C4-2B (cell line): ENCODE data around the gene EIF3F.

Experiments
- ZFX ChIP-seq: fragments of 450-650 bp; IDR thresholded peaks from 2 replicates; pipeline ENCODE4 v1.6.1; 2017
- TF ChIP-seq, protein P1 (sequence below): fragments of 450-650 bp; conservative IDR thresholded peaks from 2 replicates; pipeline ENCODE4 v1.5.1; 2017; ENCODE audit warnings: mild to moderate bottlenecking

DNA sequence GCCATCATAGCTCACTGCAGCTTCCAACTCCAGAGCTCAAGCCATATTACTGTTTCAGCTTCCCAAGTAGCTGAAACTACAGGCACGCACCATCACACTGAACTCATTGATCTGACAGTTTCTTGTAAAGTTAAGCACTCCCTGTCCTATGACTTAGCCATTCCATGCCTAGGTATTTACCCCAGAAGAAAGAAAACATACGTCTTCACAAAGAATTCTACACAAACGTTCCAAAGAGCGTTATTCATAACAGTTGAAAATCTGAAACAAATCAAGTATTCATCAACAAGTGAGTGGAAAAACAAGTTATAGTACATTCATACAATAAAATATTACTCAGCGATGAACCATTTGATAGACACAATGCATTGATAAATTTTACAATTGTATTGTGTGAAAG, 14.1 kb upstream of the EIF3F start:
- TF ChIP-seq, protein P1, sequence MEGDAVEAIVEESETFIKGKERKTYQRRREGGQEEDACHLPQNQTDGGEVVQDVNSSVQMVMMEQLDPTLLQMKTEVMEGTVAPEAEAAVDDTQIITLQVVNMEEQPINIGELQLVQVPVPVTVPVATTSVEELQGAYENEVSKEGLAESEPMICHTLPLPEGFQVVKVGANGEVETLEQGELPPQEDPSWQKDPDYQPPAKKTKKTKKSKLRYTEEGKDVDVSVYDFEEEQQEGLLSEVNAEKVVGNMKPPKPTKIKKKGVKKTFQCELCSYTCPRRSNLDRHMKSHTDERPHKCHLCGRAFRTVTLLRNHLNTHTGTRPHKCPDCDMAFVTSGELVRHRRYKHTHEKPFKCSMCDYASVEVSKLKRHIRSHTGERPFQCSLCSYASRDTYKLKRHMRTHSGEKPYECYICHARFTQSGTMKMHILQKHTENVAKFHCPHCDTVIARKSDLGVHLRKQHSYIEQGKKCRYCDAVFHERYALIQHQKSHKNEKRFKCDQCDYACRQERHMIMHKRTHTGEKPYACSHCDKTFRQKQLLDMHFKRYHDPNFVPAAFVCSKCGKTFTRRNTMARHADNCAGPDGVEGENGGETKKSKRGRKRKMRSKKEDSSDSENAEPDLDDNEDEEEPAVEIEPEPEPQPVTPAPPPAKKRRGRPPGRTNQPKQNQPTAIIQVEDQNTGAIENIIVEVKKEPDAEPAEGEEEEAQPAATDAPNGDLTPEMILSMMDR = no peak
- no peak for TF ChIP-seq ZFX
